ENCODE data around the gene DHX58. TPM values are rescaled to one million over a fixed set of nuclear protein-coding genes. Genes with fewer than 3 reads are reported as not detected.
A peak's percentile ranks its signal among the peaks of the same experiment; 100 is the strongest.

Gene DHX58
- polyA plus RNA-seq, 1 of the 3 experiments (the other 2 are of a cell fraction), result 1.2 TPM

- Histone ChIP-seq H3K9me3 (no peaks in the 10 kb centered on the region), H3K4me3 (ENCODE audit: low read depth in 2 of 2, low read length in 1 of 2) (peak overlapping the region in 1 of 2 experiments; percentile 4; a peak in 1 of 4 replicates), H3K4me1 (ENCODE audit: control insufficient read depth in 1 of 2, insufficient read depth in 2 of 2, low read depth in 1 of 2, low read length in 1 of 2) (peaks cover 0 to 12% of the 10 kb centered on the region in 2 experiments; a peak in 1 of 4 replicates), H4K20me1 (ENCODE audit: insufficient read depth) (no peaks in the 10 kb centered on the region), H3K4me2 (no peak overlapping the region), H2AFZ (ENCODE audit: low read depth) (no peak overlapping the region), H3F3A (replicated peaks; ENCODE audit: insufficient read depth) (no peaks in the 10 kb centered on the region), H3K9ac (no peak overlapping the region), H3K36me3 (replicated peaks in 1 of 2; ENCODE audit: control insufficient read depth in 1 of 2, insufficient read depth in 2 of 2, low read length in 1 of 2) (no peaks in the 10 kb centered on the region), H3K79me2 (ENCODE audit: insufficient read depth) (no peaks in the 10 kb centered on the region), H3K27ac (ENCODE audit: low read depth in 2 of 2, low read length in 1 of 2) (no peak overlapping the region), H3K27me3 (ENCODE audit: insufficient read depth) (no peaks in the 10 kb centered on the region), H3K9me2 (no peaks in the 10 kb centered on the region)
- POLR2A ChIA-PET, result interaction anchor here (0.6 to 1.1 kb wide), 2 partner anchors 13 to 51 kb away, joined by 3 read pairs; no protein-coding TSS in a partner anchor
- TF ChIP-seq CTCF (IDR thresholded peaks at IDR 0.05), result peak; percentile 88
- no peak for TF ChIP-seq NRF1 (IDR thresholded peaks at IDR 0.05; ENCODE audit: low read depth, low read length)
- peak; percentile 82 for TF ChIP-seq SMC3 (IDR thresholded peaks at IDR 0.05; ENCODE audit: low read depth, low read length)
- peak; percentile 63 for TF ChIP-seq RAD21 (IDR thresholded peaks at IDR 0.05; ENCODE audit: low read length)
- no peak for TF ChIP-seq FOXM1 (IDR thresholded peaks at IDR 0.05; ENCODE audit: low read depth)
- no peak for TF ChIP-seq GATA2 (CRISPR knock-in tag; IDR thresholded peaks at IDR 0.05)
- CTCF ChIA-PET, result interaction anchor here (0.6 to 5.3 kb wide), 33 partner anchors 8 to 341 kb away, joined by 3 to 187 read pairs (median 5); partner anchors contain the start of genes DHX58, DNAJC7, KAT2A and KCNH4
- peak; percentile 85 for DNase-seq
- WGBS (ENCODE audit: low lambda C conversion rate), result 39% methylated on average over 7 of the region's 12 CpGs
These were observed 45.0 kb downstream of the DHX58 start for GRCh38 chr17:42067371-42068091.

- Histone ChIP-seq H3K9me3 (no peaks in the 10 kb centered on the region), H3K36me3 (replicated peaks in 1 of 2; ENCODE audit: control insufficient read depth in 1 of 2, insufficient read depth in 2 of 2, low read length in 1 of 2) (no peaks in the 10 kb centered on the region), H3K4me1 (ENCODE audit: control insufficient read depth in 1 of 2, insufficient read depth in 2 of 2, low read depth in 1 of 2, low read length in 1 of 2) (peaks cover 0 to 8% of the 10 kb centered on the region in 2 experiments; a peak in 1 of 4 replicates), H3K79me2 (ENCODE audit: insufficient read depth) (no peaks in the 10 kb centered on the region), H3K9ac (no peak overlapping the region), H3F3A (replicated peaks; ENCODE audit: insufficient read depth) (no peaks in the 10 kb centered on the region), H3K27ac (ENCODE audit: low read depth in 2 of 2, low read length in 1 of 2) (no peak overlapping the region), H3K4me3 (ENCODE audit: low read depth in 2 of 2, low read length in 1 of 2) (no peak overlapping the region), H3K27me3 (ENCODE audit: insufficient read depth) (no peaks in the 10 kb centered on the region), H3K9me2 (no peaks in the 10 kb centered on the region), H3K4me2 (no peak overlapping the region), H2AFZ (ENCODE audit: low read depth) (no peak overlapping the region), H4K20me1 (ENCODE audit: insufficient read depth) (no peaks in the 10 kb centered on the region)
- TF ChIP-seq NFIC (IDR thresholded peaks at IDR 0.05; ENCODE audit: borderline replicate concordance) (no peak), RFX5 (IDR thresholded peaks at IDR 0.05; ENCODE audit: low read length) (no peak), REST (IDR thresholded peaks at IDR 0.05; ENCODE audit: low read depth, low read length) (no peak), RCOR1 (IDR thresholded peaks at IDR 0.05; ENCODE audit: low read length) (no peak), RXRA (IDR thresholded peaks at IDR 0.05; ENCODE audit: borderline replicate concordance, low read depth) (no peak), MAX (IDR thresholded peaks at IDR 0.05; ENCODE audit: low read depth) (no peak), CHD2 (IDR thresholded peaks at IDR 0.05; ENCODE audit: low read length, partially characterized antibody) (no peak), MXI1 (IDR thresholded peaks at IDR 0.05; ENCODE audit: low read depth, low read length) (no peak), POLR2AphosphoS5 (IDR thresholded peaks at IDR 0.05; ENCODE audit: low read depth, low read length) (no peak), FOXJ3 (CRISPR knock-in tag; IDR thresholded peaks at IDR 0.05) (no peak), FOSL2 (IDR thresholded peaks at IDR 0.05; ENCODE audit: borderline replicate concordance, low read depth) (no peak), EP300 (IDR thresholded peaks at IDR 0.05; ENCODE audit: borderline replicate concordance in 1 of 2, low read depth in 1 of 2, low read length in 1 of 2) (no peak), CTCF (IDR thresholded peaks at IDR 0.05) (no peak), JUND (IDR thresholded peaks at IDR 0.05) (no peak), GABPA (IDR thresholded peaks at IDR 0.05; ENCODE audit: low read depth) (no peak)
- WGBS (ENCODE audit: low lambda C conversion rate), result 69% methylated on average over 2 of the region's 2 CpGs
- no peak for DNase-seq
- POLR2A ChIA-PET, result no interaction called here
- CTCF ChIA-PET, result interaction anchor here (1.2 to 5.3 kb wide), 10 partner anchors 10 to 116 kb away, joined by 3 to 187 read pairs (median 10); partner anchors contain the start of genes KAT2A, KCNH4 and ZNF385C
These were observed 47.3 kb downstream of the DHX58 start for GRCh38 chr17:42065201-42065600.

Data from SK-N-SH (cell line).